Cortex of kidney (tissue), 1 donor: ENCODE measurements around the gene PAX8.

ENCODE experiments used
- DNase-seq: peaks from one replicate; lab custom pipeline; 2025; lab: John Stamatoyannopoulos, UW

The PAX8 gene

GRCh38 chr2:113220970-113221708 lies 57.6 kb downstream of the PAX8 start:
- DNase-seq = no peak

- DNase-seq = no peak
Measured at GRCh38 chr2:113219889-113220641, 58.7 kb downstream of the PAX8 start.

- no peak for DNase-seq
Measured at GRCh38 chr2:113219525-113219888, 59.2 kb downstream of the PAX8 start.

GRCh38 chr2:113219092-113219441 lies 59.7 kb downstream of the PAX8 start:
- no peak for DNase-seq

- no peak for DNase-seq
Measured at GRCh38 chr2:113218283-113219091, 60.2 kb downstream of the PAX8 start.

- DNase-seq = no peak
Measured at GRCh38 chr2:113217455-113218282, 61.1 kb downstream of the PAX8 start.

GRCh38 chr2:113216891-113217454 lies 61.7 kb downstream of the PAX8 start:
- no peak for DNase-seq

- no peak for DNase-seq
Measured at GRCh38 chr2:113216321-113216720, 62.4 kb downstream of the PAX8 start.

GRCh38 chr2:113215056-113215455 lies 63.7 kb downstream of the PAX8 start:
- no peak for DNase-seq

GRCh38 chr2:113214141-113214540 lies 64.6 kb downstream of the PAX8 start:
- DNase-seq = no peak

GRCh38 chr2:113213061-113213930 lies 65.4 kb downstream of the PAX8 start:
- DNase-seq = no peak

GRCh38 chr2:113212245-113213060 lies 66.3 kb downstream of the PAX8 start:
- DNase-seq = no peak

- DNase-seq = no peak
Measured at GRCh38 chr2:113211226-113212105, 67.3 kb downstream of the PAX8 start.

- no peak for DNase-seq
Measured at GRCh38 chr2:113209646-113210171, 69.0 kb downstream of the PAX8 start.

GRCh38 chr2:113209011-113209645 lies 69.6 kb downstream of the PAX8 start:
- no peak for DNase-seq

GRCh38 chr2:113208396-113208795 lies 70.3 kb downstream of the PAX8 start:
- DNase-seq = no peak

- no peak for DNase-seq
Measured at GRCh38 chr2:113207021-113207420, 71.7 kb downstream of the PAX8 start.

GRCh38 chr2:113206251-113206650 lies 72.5 kb downstream of the PAX8 start:
- no peak for DNase-seq
